VCaP (cell line): ENCODE measurements around the gene EMP2.

Experiments
- H3K27ac ChIP-seq: fragments of 450-650 bp; 2 replicates; pipeline ENCODE4 v1.5.1; 2017
- TF ChIP-seq, protein P1 (sequence below): fragments of 450-650 bp; conservative IDR thresholded peaks from 2 replicates; pipeline ENCODE4 v1.5.1; 2017; ENCODE audit warnings: mild to moderate bottlenecking, moderate library complexity

EMP2 gene

DNA sequence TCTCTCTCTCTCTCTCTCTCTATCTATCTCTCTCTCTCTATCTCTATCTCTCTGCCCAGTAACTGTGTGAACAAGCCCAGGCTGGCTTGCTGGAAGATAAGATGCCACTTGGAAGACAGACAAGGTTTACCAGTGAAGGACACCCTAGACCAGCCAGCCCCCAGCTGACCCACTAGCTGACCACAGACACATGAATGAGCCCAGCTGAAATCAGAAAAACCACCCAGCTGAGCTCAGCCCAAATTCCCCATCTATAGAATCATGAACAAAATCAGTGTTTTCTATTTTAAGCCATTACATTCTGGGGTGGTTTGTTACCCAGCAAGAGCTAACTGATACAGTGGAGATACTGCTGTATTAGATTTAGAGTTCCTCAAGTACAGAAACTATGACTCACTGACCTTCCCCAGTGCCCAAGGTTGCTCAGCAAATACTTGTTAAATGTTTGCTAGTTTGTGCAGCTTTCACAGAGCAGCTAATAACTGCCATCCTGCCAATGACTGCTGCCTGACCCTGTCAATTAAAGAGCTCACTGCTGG lies 18.0 kb downstream of the EMP2 start:
- no peak overlapping the region for H3K27ac ChIP-seq
- TF ChIP-seq, protein P1, sequence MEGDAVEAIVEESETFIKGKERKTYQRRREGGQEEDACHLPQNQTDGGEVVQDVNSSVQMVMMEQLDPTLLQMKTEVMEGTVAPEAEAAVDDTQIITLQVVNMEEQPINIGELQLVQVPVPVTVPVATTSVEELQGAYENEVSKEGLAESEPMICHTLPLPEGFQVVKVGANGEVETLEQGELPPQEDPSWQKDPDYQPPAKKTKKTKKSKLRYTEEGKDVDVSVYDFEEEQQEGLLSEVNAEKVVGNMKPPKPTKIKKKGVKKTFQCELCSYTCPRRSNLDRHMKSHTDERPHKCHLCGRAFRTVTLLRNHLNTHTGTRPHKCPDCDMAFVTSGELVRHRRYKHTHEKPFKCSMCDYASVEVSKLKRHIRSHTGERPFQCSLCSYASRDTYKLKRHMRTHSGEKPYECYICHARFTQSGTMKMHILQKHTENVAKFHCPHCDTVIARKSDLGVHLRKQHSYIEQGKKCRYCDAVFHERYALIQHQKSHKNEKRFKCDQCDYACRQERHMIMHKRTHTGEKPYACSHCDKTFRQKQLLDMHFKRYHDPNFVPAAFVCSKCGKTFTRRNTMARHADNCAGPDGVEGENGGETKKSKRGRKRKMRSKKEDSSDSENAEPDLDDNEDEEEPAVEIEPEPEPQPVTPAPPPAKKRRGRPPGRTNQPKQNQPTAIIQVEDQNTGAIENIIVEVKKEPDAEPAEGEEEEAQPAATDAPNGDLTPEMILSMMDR, result no peak

DNA sequence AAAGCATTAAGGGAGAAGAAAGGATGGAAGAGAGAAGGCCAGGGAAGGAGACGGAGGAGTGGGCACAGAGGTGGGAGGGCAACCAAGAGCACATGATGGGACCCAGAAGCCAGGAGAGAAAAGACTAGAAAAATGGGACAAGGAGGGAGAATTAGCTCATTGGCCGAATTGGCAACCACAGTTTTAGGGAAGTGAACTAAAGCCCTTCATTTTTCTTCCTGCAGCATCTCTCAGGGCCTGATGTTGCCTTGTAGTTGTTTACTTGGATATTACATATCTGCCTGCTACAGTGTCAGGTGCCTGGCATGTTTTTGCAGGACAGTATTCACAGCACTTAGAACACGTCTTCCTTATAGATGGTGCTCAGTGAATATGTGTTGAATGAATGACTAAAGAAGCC lies 19.0 kb downstream of the EMP2 start:
- H3K27ac ChIP-seq, result no peak overlapping the region
- TF ChIP-seq, protein P1, result no peak

DNA sequence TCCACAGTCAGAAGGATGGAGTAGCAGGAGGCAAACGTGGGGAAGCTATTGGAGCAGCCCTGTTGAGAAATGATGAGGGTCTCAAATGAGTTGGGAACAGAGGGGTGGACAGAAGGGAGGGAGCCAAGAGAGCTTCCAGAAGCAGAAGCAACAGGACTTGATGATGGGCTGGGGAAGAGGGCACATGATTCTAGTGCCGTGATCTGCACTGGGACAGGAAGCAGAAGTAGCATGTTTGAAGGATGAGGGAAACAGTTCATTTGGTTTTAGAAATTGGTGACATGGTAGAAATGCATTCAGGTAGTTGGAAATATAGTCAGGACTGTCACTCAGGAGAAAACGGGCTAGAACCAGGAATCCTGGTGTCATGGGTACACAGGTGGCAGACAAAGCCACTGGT lies 19.4 kb downstream of the EMP2 start:
- TF ChIP-seq, protein P1, result no peak
- no peak overlapping the region for H3K27ac ChIP-seq

DNA sequence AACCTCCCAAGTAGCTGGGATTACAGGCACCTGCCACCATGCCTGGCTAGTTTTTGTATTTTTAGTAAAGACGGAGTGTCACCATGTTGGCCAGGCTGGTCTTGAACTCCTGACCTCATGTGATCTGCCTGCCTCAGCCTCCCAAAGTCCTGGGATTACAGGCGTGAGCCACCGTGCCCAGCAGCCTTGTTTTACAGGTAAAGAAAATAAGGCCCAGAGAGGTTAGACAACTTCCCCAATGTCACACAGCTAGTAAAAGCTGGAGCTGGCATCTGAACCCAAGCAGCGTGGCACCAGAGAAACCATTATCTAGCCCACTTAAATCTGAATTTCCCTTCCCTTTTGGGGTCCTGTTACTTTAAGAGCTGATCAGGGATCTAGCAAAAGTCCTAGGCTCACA lies 20.6 kb downstream of the EMP2 start:
- peak overlapping the region; percentile 88 for H3K27ac ChIP-seq

- H3K27ac ChIP-seq, result peak overlapping the region; percentile 88
- TF ChIP-seq, protein P1, result no peak
Observed at GRCh38 chr16:10558746-10559641, 21.4 kb downstream of the EMP2 start.

DNA sequence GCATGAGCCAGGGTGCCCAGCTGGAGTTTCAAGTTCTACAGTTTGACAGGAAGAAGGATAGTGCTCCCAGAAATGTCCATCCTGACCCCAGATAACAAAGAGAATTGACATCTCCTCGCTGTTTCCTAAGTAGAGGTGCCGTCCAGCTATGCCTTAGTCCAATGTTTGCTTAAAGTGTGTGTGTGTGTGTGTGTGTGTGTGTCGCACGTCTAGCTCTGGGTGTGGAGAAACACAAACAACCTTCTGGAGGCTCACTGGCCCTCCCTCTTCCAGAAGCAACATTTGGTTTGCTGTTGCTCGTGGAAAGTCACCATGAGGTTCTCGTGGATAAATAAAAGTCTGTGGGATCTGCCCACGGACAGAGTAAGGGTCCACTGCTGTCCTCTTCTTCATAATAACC lies 22.1 kb downstream of the EMP2 start:
- TF ChIP-seq, protein P1, result no peak
- peak overlapping the region; percentile 88 for H3K27ac ChIP-seq

GRCh38 chr16:10557750-10558149 lies 22.6 kb downstream of the EMP2 start:
- peak overlapping the region; percentile 88 for H3K27ac ChIP-seq
- TF ChIP-seq, protein P1, result no peak

GRCh38 chr16:10556236-10556635 lies 24.2 kb downstream of the EMP2 start:
- no peak overlapping the region for H3K27ac ChIP-seq
- TF ChIP-seq, protein P1, result no peak
